Upper lobe of left lung (tissue), 4 donors: Measurements from ENCODE around the gene USP31.

Experiments used
- CTCF ChIP-seq, 6 experiments: fragments of 450-650 bp in 4 of 6; fragments of 200-600 bp in 2 of 6; sonication (generic) in 2 of 6; IDR thresholded peaks; one replicate each; pipeline ENCODE4 v1.5.1; 2016 to 2019; ENCODE audit warnings: antibody characterized with exemption in 6 of 6
- POLR2A ChIP-seq, 4 donors: fragments of 450-650 bp; IDR thresholded peaks; one replicate each; pipeline ENCODE4 v1.5.1; 2016 to 2017; ENCODE audit warnings: antibody characterized with exemption in 4 of 4, mild to moderate bottlenecking in 2 of 4
- POLR2AphosphoS5 ChIP-seq, 2 donors: sonication (generic); formaldehyde crosslinking; IDR thresholded peaks; one replicate each; pipeline ENCODE4 v1.5.1; 2017; ENCODE audit warnings: antibody characterized with exemption in 2 of 2

DNA sequence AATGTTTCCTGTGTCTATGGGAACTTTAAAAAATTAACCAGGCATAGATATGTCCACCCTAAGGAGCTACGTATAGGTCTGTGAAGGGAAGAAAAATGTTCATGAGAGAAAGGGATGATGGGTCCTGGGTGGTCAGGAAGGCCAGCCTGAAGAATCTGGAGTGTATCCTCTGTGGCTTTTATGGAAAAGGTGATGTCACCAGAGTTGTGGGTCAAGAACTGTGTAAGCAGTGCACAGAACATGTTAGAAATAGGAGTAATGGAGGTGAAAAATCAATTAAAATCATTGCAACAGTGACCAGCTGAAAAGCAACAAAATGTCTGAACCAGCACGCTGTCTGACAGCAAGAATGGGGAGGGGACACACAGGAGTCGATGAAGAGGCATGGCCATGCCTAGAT, 68.5 kb downstream of the USP31 start:
- TF ChIP-seq CTCF (IDR thresholded peaks at IDR 0.05) (no peak), POLR2A (IDR thresholded peaks at IDR 0.05) (no peak), POLR2AphosphoS5 (IDR thresholded peaks at IDR 0.05) (no peak)
